CD4-positive, alpha-beta T cell (primary cell): ENCODE measurements around the gene DISP3. TPM values are rescaled to one million over a fixed set of nuclear protein-coding genes. Genes with fewer than 3 reads are reported as not detected.

Source experiments
- ATAC-seq: fragments of 200-7000 bp; cut with Tn5 transposase; one replicate; pipeline ENCODE4 v1.10.0; 2022; ENCODE audit warnings: mild to moderate bottlenecking; ENCODE audit not compliant: poor library complexity
- CTCF ChIA-PET: fragments of 350-600 bp; sonication (Branson Sonifier 250); formaldehyde crosslinking; loops from one replicate; lab custom pipeline; 2021; ENCODE audit warnings: antibody characterized with exemption, inconsistent platforms; lab: Charles Lee
- POLR2A ChIA-PET: fragments of 350-600 bp; sonication (Branson Sonifier 250); formaldehyde crosslinking; loops from one replicate; lab custom pipeline; 2021; ENCODE audit warnings: antibody characterized with exemption, inconsistent platforms; lab: Charles Lee
- DNase-seq, 14 experiments: peaks; one replicate each; pipeline ENCODE4 v3.0.0-alpha.2; 2013 to 2020; ENCODE audit warnings: mixed read lengths in 2 of 14
- H3K27ac ChIP-seq, 2 donors: one replicate each; pipeline versions ENCODE4 v1.5.1 to v1.7.0; 2013; ENCODE audit warnings: low read length in 2 of 2, low read depth in 1 of 2, mild to moderate bottlenecking in 1 of 2
- H3K27me3 ChIP-seq, 2 experiments: 1 replicate in 1 of 2; 2 replicates in 1 of 2; pipeline versions ENCODE4 v1.6.1 to v1.7.0; 2013; ENCODE audit warnings: low read length in 2 of 2, control low read depth in 1 of 2, mild to moderate bottlenecking in 1 of 2, moderate library complexity in 1 of 2; ENCODE audit not compliant: insufficient read depth in 2 of 2, control insufficient read depth in 1 of 2
- H3K36me3 ChIP-seq: one replicate; pipeline ENCODE4 v1.6.1; 2013; ENCODE audit warnings: low read length, control low read depth; ENCODE audit not compliant: insufficient read depth
- H3K4me1 ChIP-seq: one replicate; pipeline ENCODE4 v1.6.1; 2013; ENCODE audit warnings: low read length, control low read depth; ENCODE audit not compliant: insufficient read depth
- H3K4me3 ChIP-seq: one replicate; pipeline ENCODE4 v1.5.1; 2013; ENCODE audit warnings: mild to moderate bottlenecking, low read length, moderate library complexity
- H3K9me3 ChIP-seq, 2 experiments: 1 replicate in 1 of 2; 2 replicates in 1 of 2; pipeline versions ENCODE4 v1.6.1 to v1.7.0; 2013; ENCODE audit warnings: low read length in 2 of 2, mild to moderate bottlenecking in 2 of 2, control low read depth in 1 of 2, moderate library complexity in 1 of 2; ENCODE audit not compliant: control insufficient read depth in 1 of 2, insufficient read depth in 1 of 2
- H3K27ac Mint-ChIP-seq: one replicate; pipeline ENCODE4 v1.8.0; 2020; ENCODE audit warnings: mixed read lengths
- H3K27me3 Mint-ChIP-seq: one replicate; pipeline ENCODE4 v1.8.0; 2021; ENCODE audit warnings: mixed read lengths
- H3K36me3 Mint-ChIP-seq: one replicate; pipeline ENCODE4 v1.8.0; 2021; ENCODE audit warnings: low read depth, mixed read lengths
- H3K4me1 Mint-ChIP-seq: one replicate; pipeline ENCODE4 v1.8.0; 2021; ENCODE audit warnings: low read depth, mixed read lengths
- H3K4me3 Mint-ChIP-seq: one replicate; pipeline ENCODE4 v1.8.0; 2020; ENCODE audit warnings: mild to moderate bottlenecking, mixed read lengths
- H3K9me3 Mint-ChIP-seq: one replicate; pipeline ENCODE4 v1.8.0; 2020; ENCODE audit warnings: mixed read lengths
- CTCF ChIP-seq: fragments of 200-600 bp; IDR thresholded peaks from one replicate; pipeline ENCODE4 v1.8.0; 2022; ENCODE audit warnings: antibody characterized with exemption, mild to moderate bottlenecking
- intact Hi-C, 2 experiments: fragments of 100-400 bp; cut with DNase I in 1 of 2; cut with micrococcal nuclease in 1 of 2; formaldehyde crosslinking; loops; one replicate each; pipeline versions ENCODE4 v1.15.1 to v1.9.0; 2023 to 2025; cut with DNase I, micrococcal nuclease
- total RNA-seq, 174 experiments: library from RNA in 2 of 174; stranded (reverse) in 2 of 174; gene quantifications; one replicate each; pipeline ENCODE4 v1.2.3 and lab custom pipeline; 2021 to 2026

Gene DISP3
- total RNA-seq, 2 experiments from 2014 or later, result 0.55 to 0.56 TPM

- POLR2A ChIA-PET, result no interaction called here
- H3K27me3 ChIP-seq, result peaks cover 0 to 8% of the 10 kb centered on the region in 2 experiments
These were observed 13.6 kb upstream of the DISP3 start for GRCh38 chr1:11465307-11465706.

GRCh38 chr1:11466416-11466815 lies 12.5 kb upstream of the DISP3 start:
- Mint-ChIP-seq H3K27ac (no peak overlapping the region), H3K4me3 (no peak overlapping the region), H3K4me1 (no peaks in the 10 kb centered on the region), H3K36me3 (no peaks in the 10 kb centered on the region), H3K9me3 (no peaks in the 10 kb centered on the region), H3K27me3 (peaks cover 20% of the 10 kb centered on the region)
- Histone ChIP-seq H3K36me3 (no peaks in the 10 kb centered on the region), H3K27me3 (peaks cover 0 to 8% of the 10 kb centered on the region in 2 experiments), H3K27ac (no peak overlapping the region), H3K4me1 (no peaks in the 10 kb centered on the region), H3K4me3 (no peak overlapping the region), H3K9me3 (no peaks in the 10 kb centered on the region)
- intact Hi-C loops, result no loop called here
- POLR2A ChIA-PET, result no interaction called here
- DNase-seq (no peak), ATAC-seq (no peak)
- TF ChIP-seq CTCF, result no peak
- CTCF ChIA-PET, result no interaction called here

More at GRCh38 chr1:11465307-11465706, 13.6 kb upstream of the DISP3 start:
- ATAC-seq (no peak), DNase-seq (no peak)
- no peak overlapping the region for H3K27ac ChIP-seq
- no peaks in the 10 kb centered on the region for H3K4me1 ChIP-seq
- H3K9me3 ChIP-seq, result no peaks in the 10 kb centered on the region
- intact Hi-C loops, result no loop called here
- Mint-ChIP-seq H3K9me3 (no peaks in the 10 kb centered on the region), H3K27me3 (peaks cover 21% of the 10 kb centered on the region), H3K36me3 (no peaks in the 10 kb centered on the region), H3K4me3 (no peak overlapping the region), H3K27ac (no peak overlapping the region), H3K4me1 (no peaks in the 10 kb centered on the region)
- TF ChIP-seq CTCF, result no peak
- CTCF ChIA-PET, result no interaction called here
- H3K36me3 ChIP-seq, result no peaks in the 10 kb centered on the region
- no peak overlapping the region for H3K4me3 ChIP-seq

GRCh38 chr1:11468878-11469277 lies 10.1 kb upstream of the DISP3 start:
- H3K27ac Mint-ChIP-seq, result no peak overlapping the region
- intact Hi-C loops, result no loop called here
- H3K36me3 Mint-ChIP-seq, result no peaks in the 10 kb centered on the region
- ChIA-PET CTCF (no interaction called here), POLR2A (no interaction called here)
- ATAC-seq (no peak), DNase-seq (no peak)
- H3K4me1 Mint-ChIP-seq, result no peaks in the 10 kb centered on the region
- Histone ChIP-seq H3K4me3 (no peak overlapping the region), H3K27ac (no peak overlapping the region), H3K4me1 (no peaks in the 10 kb centered on the region), H3K9me3 (no peaks in the 10 kb centered on the region), H3K27me3 (peaks cover 0 to 6% of the 10 kb centered on the region in 2 experiments), H3K36me3 (no peaks in the 10 kb centered on the region)
- H3K9me3 Mint-ChIP-seq, result no peaks in the 10 kb centered on the region
- peaks cover 22% of the 10 kb centered on the region for H3K27me3 Mint-ChIP-seq
- TF ChIP-seq CTCF, result no peak
- no peak overlapping the region for H3K4me3 Mint-ChIP-seq
